ENCODE data around the gene STAB2.
A peak's percentile ranks its signal among the peaks of the same experiment; 100 is the strongest.

STAB2 gene

GRCh38 chr12:103580026-103580425 is 7.0 kb upstream of the STAB2 start:
- no peak for DNase-seq (ENCODE audit: low spot score)

DNA sequence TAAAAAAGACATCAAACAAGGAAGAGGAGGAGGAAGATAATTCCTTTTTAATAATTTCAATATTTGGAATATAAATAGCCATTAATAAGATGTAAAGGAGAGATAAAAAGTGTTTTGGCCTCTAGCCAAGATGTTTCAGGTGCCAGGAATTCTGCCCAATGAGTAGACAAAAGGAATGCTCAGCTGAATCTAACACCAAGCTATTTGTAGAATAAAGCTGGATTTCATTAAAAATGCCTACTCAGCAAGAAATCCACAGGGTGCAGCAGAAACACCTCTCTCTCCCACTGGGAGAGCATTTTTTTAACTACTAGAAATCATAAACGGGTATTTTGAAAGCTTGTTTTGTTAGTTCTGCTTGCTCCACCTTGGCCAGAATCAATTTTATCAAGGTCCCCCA is 4.1 kb upstream of the STAB2 start:
- no peak for DNase-seq (ENCODE audit: low spot score)

DNA sequence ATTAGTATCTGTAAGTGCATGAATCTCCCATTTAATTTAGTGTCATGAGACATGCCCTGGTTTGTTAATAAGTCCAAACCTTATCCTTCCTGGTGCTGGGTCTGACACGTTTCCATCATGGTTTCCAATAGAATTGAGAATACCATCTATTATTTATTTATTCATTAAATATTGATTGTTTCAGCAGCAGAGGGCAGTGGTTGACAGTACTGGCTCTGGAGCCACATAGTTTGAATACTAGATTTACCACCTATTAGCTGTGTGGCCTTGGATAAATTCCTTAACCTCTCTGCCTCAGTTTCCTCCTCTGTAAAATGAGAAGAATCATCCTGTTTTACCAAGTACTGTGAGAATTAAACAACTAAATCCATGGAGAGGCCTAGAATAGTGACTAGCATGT is 941 bp upstream of the STAB2 start:
- no peak for DNase-seq (ENCODE audit: low spot score)

GRCh38 chr12:103588680-103589079 is 1.6 kb downstream of the STAB2 start:
- DNase-seq (ENCODE audit: low spot score) = no peak

DNA sequence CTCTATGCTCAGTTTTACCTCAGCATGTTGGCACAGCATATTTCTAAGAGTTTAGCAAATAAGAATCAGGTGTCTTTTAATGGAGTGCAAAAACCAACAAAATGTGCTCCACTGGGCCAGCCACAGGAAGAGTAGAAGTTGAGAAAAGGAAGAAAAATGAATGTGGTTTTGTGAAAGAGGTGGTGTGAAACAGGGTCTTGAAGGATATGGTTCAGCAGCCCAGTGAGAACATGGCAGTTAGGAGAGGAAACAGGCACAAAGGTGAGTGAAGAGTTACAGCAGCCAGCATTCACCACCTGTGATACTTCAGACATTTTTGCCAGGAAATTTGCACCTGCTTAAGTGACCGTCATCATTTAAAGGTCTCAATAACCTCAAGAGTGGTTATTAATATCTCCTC is 2.4 kb downstream of the STAB2 start:
- DNase-seq (ENCODE audit: low spot score) = no peak

DNA sequence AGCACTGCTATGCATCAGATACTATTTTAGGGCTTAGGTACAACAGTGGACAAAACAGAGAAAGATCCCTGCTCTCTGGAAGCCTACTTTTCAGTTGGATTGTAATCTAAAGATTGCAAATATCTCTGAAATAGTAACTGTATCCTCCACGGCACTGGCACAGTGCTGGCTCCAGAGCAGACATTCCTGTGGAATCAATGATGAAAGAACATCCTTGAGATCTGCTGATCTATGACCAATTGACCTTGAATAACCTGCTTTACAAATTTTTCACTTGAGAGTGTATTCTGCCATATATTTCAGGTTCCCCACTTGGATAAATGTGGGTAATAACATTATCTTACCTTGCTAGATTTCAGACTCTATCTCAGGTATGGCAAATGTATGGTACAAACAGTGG is 3.2 kb downstream of the STAB2 start:
- no peak for DNase-seq (ENCODE audit: low spot score)

DNA sequence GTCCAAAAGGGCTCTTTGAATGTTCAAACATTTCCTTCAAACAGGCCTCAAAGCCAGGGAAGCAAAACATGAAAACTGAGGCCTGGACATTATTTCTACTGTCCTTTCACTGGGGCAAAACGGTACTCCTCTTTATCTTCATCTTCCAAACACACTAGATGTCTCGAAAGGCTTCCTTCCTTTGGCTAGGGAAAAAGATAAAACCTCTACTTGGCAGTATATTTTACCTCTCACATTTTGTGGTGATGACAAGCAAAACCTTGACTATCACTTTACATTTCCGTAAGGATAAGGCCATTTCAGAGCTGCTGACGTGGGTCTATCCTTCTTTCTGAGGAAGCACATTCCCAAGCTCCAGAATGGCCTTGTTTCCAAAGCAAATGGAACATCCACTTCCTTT is 9.9 kb downstream of the STAB2 start:
- DNase-seq (ENCODE audit: low spot score) = no peak

DNA sequence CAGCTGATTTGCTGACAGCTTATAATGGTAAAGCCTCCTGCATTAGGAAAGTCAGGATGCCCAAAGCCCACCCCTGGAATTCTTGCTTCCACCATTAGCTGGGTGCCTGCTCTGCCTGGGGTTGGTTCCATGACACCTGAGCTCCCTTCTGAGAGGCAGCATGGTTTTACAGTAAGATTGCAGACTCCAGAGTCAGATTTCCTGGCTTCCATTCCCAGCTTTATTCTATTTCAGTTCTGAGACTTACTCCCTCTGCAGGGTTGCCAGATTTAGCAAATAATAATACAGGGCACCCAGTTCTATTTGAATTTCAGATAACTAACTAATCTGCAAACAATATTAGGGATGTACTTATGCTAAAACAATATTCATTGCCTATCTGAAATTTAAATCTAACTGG is 12.2 kb downstream of the STAB2 start:
- DNase-seq (ENCODE audit: low spot score) = no peak

DNA sequence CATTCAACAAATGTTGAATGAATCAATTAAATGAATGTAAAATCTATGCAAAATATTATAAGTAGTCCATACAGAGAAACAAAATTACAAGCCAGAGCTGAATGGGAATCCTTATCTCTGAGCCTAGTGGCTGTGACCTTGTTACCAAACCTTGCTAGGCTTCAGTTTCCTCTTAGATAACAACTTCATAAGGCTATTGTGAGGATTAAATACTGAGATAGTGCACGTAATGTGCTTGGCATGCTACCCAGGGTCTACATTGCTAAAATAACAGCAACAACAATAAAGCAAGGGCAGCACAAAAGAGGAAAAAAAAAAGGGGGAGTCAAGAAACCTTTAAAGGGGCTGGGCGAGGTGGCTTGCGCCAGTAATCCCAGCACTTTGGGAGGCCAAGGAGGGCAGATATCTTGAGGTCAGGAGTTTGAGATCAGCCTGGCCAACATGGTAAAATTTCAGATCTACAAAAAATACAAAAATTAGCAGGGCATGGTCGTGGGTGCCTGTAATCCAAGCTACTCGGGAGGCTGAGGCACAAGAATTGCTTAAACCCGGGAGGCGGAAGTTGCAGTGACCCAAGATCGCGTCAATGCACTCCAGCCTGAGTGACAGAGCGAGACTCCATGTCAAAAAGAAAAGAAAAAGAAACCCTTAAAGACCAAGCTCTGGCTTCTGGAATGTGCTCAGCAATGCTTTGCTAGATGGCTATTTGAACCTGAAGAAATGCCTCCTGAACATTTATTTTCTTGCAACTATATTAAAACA is 14.1 kb downstream of the STAB2 start:
- no peak for DNase-seq (ENCODE audit: low spot score)

DNA sequence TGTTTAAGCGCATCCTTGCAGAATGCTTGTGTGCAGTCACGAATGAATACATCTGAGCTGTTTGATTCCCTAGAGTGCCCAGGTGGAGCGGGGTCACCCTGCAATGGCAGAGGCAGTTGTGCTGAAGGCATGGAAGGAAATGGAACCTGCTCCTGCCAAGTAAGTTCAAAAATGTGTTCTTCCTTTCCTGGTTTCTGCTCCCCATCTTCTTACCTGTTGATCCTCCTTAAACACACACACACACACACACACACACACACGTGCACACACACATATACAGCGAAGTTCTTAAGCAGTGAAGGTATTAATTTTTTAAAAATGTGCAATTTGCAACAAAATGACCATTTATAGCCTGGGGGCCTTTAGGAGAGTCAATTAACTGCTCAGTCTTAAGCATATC is 33.3 kb downstream of the STAB2 start:
- DNase-seq (ENCODE audit: low spot score) = no peak

DNA sequence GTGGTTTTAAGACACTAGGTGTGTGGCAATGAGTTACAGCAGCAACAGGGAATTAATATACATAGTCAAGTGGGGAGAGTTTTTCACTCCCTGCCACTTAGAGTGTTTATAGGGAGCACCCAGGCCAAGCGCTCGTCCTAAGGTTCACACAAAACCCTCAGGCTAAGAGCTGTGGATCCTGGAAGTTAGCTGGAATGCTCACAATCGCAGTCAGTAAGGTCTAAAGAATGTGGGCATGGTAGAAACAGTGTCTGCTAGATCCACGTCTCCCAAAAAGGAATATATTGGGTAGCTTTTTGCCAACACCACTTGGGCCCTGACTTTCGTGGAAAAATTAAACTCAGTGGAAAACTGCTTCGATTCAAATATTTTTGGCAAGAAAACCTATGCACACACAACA is 36.6 kb downstream of the STAB2 start:
- DNase-seq (ENCODE audit: low spot score) = no peak

DNA sequence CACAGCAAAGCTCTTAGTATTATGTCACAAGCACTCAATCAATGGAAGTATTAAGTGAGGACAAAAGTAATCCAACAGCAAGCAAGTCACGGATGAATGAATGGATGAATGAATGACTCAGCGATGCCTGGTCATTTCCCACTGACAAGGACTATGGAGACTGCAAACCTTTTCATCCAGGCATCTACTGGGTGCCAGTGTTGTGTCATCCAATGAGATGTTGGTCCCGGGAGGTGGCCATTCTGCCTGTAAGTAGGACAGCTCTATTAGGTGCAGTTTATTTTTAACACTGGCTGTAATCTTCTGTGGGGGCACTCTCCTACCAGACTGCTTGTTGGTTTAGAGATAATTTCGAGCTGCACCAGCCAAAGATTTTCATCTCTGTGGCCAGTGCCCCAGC is 39.4 kb downstream of the STAB2 start:
- no peak for DNase-seq (ENCODE audit: low spot score)

- no peak for DNase-seq (ENCODE audit: low spot score)
Observed at GRCh38 chr12:103627189-103627855, 40.2 kb downstream of the STAB2 start.

DNA sequence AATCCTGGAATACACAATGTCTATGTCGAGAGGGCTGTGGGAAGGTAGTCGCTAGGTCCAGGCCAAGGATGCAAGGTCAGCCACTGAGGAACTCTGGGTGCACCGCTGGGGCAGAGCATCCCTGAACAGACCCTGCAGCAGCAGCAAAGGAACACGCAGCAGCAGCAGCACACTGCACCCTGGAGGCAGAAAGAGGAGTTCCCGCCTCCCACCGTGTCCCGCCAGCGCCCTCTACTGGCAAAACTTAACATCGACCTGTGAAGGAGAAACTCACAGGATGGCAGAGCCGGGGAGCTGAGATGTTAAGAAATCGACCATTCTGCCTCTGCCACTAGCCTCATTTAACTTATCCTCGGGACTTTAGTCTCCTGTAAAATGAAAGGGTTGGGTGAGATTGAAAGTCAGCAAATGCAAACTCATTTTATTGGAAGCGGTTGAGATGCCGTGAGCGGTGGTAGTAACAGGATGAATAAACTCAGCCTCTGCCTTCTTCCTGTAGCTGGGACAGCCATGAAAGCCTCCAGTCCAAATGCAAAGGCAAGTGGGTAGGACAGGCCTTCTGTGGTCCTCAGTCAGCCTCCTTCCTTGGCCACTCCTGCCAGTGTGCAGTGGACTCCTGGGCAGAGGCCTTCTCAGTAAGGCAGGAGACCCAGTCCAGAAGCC is 45.6 kb downstream of the STAB2 start:
- peak; percentile 76 for DNase-seq (ENCODE audit: low spot score)

- DNase-seq (ENCODE audit: low spot score) = no peak
Observed at GRCh38 chr12:103634732-103635131, 47.7 kb downstream of the STAB2 start.

GRCh38 chr12:103635419-103635818 is 48.3 kb downstream of the STAB2 start:
- no peak for DNase-seq (ENCODE audit: low spot score)

- no peak for DNase-seq (ENCODE audit: low spot score)
Observed at GRCh38 chr12:103637021-103637420, 49.9 kb downstream of the STAB2 start.

DNA sequence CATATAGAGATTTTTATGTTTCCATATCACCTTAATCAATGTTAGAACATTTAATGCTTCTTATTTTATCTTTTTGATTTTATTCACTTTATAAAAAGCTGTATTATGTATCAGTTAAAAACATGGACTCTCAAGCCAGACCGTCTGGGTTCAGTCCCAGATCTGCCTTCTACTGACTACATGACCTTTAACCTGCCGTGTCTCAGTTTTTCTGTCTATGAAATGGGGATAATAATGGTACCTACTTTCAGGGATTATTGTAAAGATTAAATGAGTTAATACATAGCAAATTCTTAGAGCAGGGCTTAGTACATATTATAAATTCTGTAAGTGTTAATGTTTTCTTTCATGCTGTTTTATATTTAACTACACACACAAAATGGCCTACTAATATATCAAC is 50.4 kb downstream of the STAB2 start:
- DNase-seq (ENCODE audit: low spot score) = no peak

DNA sequence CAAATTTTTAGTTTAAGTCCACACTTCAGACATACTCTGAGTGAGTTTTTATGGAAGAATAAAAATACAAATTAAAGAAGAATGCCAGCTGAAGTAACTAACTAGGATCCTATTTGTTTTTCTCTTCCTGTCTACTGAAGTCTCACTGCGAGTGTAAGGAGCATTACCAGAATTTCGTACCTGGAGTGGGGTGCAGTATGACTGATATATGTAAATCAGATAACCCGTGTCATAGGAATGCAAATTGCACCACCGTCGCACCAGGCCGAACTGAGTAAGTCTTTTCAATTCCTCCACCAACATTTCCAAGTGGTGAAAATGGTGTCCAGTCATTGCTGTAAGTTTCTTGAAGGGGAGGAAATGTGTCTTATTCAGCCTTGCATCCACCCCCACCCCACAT is 52.9 kb downstream of the STAB2 start:
- DNase-seq (ENCODE audit: low spot score) = no peak

DNA sequence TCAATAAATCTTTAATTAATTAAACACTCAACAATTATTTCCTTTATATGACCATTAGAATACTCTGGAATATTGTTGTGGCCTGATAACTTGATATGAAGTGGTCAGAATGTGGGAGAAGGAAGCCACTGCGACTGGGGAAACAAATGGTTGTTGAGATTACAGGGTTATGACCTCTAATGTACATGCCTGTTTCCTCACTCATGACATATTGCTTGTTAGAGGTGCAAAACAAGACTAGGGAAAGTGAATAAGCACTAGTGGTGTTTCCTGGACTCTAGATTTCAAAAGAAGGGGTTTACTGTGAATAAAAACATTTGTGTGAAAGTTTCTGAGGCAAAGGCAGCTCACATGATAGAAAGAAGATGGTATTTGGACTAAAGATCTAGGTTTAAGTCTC is 53.3 kb downstream of the STAB2 start:
- no peak for DNase-seq (ENCODE audit: low spot score)

GRCh38 chr12:103640831-103641230 is 53.8 kb downstream of the STAB2 start:
- no peak for DNase-seq (ENCODE audit: low spot score)

DNA sequence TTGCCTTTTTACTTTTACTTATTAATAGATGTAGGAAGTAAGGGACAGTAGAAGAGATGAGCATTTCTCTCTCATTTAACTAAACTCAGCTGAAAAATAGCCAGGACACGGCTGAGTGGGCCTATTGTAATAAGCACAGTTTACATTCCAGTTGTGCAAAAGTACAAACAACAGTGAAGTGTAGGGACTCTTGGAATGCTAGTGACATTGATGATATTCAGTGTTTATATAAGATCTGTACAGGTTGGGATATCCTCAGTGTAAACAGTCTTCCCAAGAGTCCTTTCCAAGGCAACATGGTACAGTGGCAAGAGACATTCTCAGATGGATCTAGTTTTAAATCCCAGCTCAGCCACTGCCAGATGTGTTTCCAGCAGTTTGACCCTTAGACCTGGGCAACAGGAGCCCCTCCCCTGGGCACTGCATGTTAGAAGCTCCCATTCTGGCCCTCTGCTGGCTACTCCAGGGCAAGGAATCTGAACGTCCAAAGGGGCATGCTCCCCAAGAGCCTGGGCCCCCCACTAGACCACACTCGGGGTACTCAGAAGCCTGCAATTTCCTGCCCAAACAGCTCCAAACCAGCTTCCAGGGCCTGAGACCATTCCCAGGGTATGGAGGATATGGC is 55.3 kb downstream of the STAB2 start:
- no peak for DNase-seq (ENCODE audit: low spot score)

DNA sequence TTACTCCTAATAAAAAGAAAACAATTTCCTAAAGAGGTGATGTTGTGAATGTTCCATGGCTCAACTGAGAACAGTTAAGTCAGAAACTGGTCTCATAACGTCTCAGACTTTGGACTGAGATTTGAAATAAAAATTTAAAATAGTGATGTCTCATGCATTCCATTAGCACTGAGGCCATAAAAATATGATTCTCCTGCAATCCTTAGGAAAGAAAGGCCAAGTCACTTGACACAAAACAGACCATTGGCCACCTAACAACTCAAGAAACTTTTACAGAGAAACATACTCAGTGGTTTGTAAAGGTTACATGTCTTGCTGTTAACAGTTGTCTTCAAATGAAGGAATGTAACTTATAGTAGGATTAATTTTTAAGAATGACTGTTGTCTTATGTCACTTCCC is 58.1 kb downstream of the STAB2 start:
- no peak for DNase-seq (ENCODE audit: low spot score)
